SU-DHL-6 (cell line): ENCODE measurements around the gene SCN2B.

Experiments
- EZH2phosphoT487 ChIP-seq: fragments of 200-600 bp; sonication (generic), shearing (Covaris generic); conservative IDR thresholded peaks from 2 replicates; pipeline ENCODE4 v1.6.1; 2018; ENCODE audit warnings: mild to moderate bottlenecking, antibody characterized with exemption, low read length, moderate library complexity, mixed read lengths
- TF ChIP-seq, protein P1 (sequence below): fragments of 200-600 bp; sonication (generic); IDR thresholded peaks from one replicate; pipeline ENCODE4 v1.5.1; 2017; ENCODE audit warnings: antibody characterized with exemption, mild to moderate bottlenecking, low read length, moderate library complexity; ENCODE audit not compliant: insufficient read depth, poor library complexity, severe bottlenecking

DNA sequence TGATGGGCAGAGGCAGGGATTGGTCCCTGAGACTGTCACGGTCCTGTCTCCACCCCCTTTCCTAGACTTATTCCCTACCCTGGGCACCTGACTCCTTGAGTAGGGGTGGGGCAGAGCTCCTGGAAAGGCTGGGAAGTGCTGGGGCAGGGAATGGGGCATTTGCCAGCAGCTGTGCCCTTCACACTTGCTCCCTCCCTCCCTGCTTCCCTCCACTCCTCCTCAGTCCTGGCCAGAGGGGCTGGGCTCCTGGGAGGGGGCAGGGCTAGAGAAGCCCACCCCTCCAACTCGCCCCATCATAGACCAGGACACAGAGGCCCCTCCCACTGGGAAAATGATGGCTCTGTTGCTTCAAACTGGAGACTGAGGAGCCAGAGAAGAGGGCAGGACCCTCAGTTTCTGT, 11.6 kb downstream of the SCN2B start:
- TF ChIP-seq, protein P1, sequence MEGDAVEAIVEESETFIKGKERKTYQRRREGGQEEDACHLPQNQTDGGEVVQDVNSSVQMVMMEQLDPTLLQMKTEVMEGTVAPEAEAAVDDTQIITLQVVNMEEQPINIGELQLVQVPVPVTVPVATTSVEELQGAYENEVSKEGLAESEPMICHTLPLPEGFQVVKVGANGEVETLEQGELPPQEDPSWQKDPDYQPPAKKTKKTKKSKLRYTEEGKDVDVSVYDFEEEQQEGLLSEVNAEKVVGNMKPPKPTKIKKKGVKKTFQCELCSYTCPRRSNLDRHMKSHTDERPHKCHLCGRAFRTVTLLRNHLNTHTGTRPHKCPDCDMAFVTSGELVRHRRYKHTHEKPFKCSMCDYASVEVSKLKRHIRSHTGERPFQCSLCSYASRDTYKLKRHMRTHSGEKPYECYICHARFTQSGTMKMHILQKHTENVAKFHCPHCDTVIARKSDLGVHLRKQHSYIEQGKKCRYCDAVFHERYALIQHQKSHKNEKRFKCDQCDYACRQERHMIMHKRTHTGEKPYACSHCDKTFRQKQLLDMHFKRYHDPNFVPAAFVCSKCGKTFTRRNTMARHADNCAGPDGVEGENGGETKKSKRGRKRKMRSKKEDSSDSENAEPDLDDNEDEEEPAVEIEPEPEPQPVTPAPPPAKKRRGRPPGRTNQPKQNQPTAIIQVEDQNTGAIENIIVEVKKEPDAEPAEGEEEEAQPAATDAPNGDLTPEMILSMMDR: no peak
- no peak for TF ChIP-seq EZH2phosphoT487
